GM21619 (cell line): ENCODE data around the gene PLXNB2.
A peak's percentile ranks its signal among the peaks of the same experiment; 100 is the strongest.
"Not testable (repeated sequence)": the region's sequence is repeated elsewhere in the genome, so short reads cannot be mapped to it uniquely, and the experiment has no call there.

Experiments used
- ATAC-seq: cut with Tn5 transposase; IDR thresholded peaks from one replicate; pipeline ENCODE4 v1.9.1; 2021; ENCODE audit not compliant: unreplicated experiment

The PLXNB2 gene

DNA sequence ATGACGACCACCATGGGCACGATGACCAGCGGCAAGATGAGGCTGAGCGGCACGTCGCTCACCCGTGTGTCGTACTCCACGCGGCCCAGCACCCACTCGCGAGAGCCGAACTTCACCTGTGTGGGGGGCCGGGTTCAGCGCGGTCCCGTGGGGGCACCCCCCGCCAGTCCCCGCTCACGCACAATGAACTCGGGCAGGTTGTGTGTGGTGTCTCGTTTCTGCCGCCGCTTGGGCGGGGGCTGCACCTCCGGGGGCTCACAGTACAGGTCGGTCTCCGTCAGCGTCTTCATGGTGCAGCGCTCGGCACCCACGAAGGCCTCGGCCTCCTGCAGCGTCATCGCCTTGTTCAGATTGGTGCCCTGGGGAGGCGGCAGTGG lies 26.1 kb downstream of the PLXNB2 start:
- ATAC-seq: no peak

DNA sequence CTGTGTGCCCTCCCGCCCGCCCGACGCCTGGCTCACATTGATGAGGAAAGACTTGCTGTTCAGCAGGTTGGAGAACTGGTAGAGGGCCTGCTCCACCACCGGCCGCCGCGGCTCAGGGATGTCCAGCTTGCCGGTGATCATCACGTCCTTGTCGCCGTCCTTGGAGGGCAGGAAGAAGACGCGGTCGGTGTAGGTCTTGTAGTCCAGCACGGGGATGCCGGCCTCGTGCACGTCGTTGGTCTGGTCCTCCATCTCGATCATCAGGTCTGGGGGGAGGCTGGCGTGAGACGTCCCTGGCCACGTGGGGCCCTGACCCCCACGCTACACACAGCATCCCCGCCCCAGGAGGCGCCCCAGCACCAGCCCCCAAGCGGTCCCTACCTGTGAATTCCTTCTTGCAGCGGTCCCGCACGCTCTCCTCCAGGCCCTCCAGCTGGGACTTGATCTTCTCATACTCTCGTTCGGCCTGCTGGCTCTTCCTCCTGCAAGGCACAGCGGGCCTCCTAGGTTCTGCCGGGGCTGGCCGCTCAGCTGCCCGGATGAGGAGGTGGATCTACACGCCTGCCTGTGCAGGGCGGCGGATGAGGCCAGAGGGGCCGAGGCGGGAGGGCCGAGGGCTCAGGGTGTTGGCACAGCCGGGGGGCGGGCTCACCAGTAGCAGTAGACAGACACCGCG lies 26.6 kb downstream of the PLXNB2 start:
- ATAC-seq: no peak

DNA sequence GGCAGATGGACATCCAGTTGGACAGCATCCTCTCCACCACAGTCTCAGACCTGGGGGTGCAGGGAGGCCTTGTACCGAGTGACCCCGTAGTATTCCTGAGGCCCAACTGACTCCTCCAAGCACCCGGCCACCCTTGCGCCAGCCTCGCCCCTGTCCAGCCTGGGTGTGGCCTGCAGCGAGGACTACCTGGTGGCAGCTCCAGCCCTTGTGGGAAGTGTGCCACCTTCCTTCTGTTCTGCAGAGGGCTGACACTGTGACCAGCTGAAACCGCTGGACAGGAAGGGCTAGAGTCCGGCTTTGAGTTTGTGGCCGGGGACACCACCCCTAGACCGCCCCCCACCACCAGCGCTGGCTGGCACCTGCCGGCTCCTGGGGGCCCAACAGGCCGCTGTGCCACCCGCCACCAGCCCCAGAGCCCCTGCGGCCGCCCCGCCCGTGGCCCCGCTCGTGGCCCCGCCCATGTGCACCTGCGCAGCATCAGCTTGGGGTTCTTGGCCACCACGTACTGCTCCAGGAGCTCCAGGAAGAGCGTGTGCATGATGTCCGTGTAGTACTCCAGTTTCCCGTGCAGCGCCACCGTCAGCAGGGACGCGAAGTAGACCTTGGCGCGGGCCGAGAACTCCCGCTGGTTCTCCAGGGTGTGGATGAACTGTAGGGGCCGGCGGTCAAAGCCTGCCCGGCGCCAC lies 27.3 kb downstream of the PLXNB2 start:
- ATAC-seq: no peak

DNA sequence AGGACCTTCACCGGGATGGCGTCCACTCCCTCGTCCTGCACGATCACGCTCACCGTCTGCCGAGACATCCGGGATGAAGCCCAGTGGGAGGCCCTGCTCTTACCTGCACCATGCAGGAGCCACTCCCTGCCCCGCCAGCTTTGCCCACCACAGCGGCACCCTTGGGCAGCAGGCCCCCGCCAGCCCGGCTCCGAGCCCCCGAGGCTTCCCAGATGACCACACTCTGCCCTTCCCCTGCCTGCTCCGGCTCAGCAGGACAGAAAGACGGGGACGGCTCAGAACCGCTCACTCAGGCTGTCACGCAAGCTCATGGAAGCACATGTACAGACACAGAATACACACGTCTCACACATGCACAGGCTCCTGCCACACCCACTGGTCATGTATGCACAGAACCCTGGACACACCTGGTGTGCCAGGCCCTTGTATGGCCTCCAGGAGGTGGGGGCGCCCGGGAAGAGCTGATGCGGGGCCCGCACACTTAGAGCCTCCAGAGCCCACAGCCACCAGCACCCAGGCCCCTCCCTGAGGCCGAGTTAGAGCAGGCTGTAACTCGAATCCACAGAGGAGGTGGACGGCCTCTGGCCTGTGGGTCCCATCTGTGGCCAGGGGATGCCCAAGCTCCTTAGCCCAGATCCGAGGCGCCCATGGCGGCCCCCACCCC lies 28.4 kb downstream of the PLXNB2 start:
- no peak for ATAC-seq

DNA sequence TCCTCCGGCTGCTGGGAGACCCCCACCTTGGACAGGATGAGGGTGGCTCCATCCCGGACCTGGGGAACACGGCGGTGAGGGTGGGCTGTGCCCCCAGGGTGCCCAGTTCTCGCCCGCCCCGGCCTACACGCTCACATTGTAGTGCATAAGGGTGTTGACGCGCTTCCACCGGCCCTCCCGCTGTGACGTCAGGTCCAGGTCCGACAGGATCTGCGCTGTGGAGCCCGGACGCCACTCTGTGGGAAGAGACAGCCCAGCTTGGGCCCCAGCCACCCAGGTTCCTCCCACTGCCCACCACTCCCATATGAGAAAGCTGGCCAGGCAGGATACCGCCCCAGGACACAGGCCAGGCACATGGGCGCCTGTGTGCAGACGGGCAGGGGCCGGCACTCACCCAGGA lies 29.0 kb downstream of the PLXNB2 start:
- no peak for ATAC-seq

DNA sequence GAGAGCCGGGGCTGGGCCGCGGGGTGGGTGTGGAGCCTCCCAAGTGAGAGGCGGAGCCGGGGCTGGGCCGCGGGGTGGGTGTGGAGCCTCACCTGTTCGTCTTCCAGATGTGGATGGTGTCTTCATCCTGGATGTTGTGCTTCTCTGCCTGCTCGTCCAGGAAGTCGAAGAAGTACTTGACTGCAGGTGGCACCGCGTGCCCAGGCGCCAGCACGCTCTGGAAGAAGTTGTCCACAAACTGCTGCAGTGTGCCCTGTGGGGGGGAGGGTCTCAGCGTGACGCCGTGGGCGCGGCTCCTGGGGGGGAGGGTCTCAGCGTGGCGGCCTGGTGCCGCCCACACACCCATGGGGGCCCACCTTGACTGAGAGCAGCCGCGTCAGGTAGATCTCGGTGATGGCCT lies 29.7 kb downstream of the PLXNB2 start:
- ATAC-seq: no peak

DNA sequence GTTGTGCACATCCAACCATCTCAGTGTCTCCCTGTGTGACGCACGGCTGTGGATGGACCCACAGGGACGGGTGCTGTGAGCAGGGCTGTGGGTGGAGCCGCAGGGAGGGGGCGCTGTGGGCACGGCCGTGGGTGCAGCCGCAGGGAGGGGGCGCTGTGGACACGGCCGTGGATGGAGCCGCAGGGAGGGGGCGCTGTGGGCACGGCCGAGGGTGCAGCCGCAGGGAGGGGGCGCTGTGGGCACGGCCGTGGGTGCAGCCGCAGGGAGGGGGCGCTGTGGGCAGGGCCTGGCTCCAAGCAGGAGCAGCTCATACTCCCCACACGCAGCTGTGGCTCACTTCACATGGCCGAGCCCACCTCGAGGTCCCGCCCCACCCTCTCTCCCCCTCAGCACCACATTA lies 31.3 kb downstream of the PLXNB2 start:
- peak; percentile 45 for ATAC-seq

DNA sequence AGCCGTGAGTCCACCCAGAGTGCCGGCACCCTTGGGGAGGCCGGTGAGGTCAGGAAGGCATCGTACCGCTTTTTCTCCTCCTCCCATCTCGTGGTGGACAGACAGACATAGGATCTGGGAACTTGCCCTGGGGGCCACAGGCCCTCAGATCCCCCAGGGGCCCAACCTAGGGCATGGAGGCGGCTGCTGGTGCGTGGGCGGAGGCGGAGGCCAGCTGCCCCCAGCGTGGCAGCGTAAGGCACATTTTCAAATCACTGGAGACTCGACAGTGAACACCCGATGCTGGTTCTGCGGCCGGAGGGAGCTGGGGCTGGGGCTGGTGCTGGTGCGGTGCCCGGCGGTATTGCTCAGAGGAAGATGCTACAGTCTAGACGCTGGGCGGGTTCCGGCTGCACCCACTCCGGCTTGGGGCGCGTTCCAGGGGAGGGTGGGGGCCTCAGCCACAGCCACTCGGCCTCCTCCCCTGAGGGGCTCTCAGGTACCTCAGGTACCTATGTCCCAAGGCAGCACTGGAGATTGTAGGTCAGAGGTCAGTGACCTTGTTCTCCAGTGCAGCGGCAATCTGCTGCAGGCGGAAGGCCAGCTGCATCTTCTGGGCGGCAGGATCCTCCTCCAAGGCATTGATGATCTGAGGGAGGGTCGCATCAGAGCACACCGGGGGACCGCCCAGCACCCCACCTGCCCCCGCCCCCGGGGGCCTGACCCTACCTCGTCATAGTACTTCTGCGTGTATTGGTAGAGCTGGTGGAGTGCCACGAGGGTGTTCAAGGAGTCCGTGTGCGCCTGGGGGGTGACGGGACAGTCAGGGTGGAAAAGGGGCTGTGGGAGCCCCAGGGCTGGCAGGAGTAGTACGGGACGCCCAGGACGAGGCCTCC lies 32.0 kb downstream of the PLXNB2 start:
- ATAC-seq: no peak

DNA sequence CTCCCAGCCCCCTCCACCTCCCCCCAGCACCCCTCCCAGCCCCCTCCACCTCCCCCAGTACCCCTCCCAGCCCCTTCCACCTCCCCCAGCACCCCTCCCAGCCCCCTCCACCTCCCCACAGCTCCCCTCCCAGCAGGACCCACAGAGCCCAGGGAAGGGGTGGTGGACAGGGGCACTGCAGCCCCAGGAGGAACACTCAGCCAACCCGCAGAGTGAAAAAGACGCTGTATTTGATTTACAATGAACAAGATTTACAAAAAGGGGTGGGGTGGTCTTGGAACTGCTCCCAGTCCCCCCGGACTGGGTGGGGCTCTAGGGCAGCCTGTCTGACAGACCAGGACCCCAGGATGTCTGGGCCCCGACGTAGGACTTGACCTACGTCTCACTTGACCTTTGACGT lies 32.7 kb downstream of the PLXNB2 start:
- ATAC-seq: no peak

DNA sequence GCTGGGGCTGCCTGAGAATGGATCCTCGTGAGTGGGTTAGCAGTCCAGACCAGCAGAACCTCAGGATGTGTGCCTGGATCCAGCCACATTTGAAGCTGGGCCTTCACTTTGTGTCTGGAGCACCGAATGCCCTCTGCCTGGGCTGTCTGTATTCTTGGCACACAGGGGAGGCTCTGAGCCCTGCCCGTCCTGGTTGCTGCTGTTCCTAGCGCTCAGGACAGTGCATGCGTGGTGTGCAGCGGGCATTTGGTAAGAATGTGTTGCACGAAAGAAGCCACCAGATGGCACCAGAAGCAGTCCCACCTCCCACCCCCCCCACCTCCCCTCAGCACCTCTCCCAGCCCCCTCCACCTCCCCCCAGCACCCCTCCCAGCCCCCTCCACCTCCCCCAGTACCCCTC lies 33.1 kb downstream of the PLXNB2 start:
- ATAC-seq: no peak

DNA sequence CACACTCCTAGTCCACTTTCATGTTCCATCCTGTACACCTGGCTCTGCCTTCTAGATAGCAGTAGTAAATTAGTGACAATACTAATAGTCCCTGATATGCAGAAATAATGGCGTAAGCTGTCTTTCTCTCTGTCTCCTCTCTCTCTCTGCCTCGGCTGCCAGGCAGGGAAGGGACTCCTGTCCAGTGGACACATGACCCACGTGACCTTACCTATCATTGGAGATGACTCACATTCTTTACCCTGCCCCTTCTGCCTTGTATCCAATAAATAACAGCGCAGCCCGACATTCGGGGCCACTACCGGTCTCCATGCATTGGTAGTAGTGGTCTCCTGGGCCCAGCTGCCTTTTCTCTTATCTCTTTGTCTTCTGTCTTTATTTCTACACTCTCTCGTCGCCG lies 33.7 kb downstream of the PLXNB2 start:
- not testable (repeated sequence) for ATAC-seq

DNA sequence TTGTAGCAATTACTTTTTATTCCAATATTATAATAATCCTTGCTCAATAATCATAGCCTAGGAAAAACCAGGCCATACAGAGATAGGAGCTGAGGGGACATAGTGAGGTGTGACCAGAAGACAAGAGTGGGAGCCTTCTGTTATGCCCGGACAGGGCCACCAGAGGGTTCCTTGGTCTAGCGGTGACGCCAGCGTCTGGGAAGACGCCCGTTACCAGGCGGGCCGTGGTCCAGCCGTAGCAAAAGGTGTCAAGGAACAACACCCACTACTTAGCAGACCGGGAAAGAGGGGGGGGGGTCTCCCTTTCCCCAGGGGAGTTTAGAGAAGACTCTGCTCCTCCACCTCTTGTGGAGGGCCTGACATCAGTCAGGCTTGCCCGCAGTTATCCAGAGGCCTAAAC lies 34.1 kb downstream of the PLXNB2 start:
- ATAC-seq: not testable (repeated sequence)

DNA sequence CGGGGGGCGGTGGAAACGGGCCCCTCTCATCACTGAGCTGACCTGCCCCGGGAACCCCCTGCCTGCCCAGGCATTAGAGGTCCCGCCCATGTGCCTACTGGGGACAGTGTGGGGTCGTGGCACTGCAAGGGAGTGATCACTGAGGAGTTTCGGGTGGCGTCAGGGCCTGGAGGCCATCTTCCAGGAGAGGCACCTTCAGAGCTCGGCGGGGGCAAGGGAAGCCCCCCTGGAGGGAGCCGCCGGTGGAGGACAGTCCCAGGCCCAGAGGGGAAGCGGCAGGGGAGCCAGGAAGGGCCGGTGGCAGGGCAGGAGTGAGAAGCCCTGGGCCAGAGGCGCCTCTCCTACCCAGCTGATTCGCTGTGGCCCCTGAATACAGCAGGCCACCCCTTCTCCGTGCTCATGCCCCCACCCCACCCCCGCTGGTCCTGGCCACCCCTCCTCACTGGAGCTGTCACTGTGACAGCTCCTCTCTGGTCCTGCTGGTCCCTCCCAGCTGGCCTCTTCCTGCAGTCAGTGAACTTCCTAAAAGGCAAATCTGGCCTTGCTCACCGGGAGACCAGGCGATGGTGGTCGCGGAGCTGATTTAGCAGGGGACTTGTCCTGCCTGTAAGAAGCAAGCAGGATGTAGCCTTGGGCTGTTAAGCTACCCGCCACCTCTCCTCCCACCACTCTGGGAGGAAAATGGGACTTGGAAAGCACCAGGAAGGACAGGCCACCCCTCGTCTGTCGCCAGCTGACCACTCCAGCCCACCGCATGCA lies 35.2 kb downstream of the PLXNB2 start:
- no peak for ATAC-seq

DNA sequence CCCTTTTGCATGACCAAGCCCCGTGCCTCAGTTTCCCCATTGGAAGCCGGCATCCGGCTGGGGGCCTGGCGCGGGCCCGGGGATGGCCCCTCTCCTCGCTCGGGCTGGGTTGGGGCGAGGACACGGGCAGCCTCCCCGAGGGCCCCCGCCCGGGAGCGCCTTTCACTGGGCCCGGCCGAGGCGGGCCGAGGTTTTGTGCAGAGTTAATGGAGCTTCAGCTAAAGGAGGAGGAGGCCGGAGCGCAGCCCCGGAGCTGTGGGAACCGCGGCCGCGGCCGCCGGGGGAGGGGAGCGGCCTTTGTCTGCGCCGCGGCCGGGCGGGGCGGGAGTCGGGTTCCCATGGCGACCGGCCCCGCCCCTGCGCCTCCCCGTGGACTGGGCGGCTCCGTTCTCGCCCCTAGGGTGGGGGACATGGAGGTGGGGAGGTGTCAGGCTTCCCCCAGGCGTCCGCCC lies 35.9 kb downstream of the PLXNB2 start:
- no peak for ATAC-seq

DNA sequence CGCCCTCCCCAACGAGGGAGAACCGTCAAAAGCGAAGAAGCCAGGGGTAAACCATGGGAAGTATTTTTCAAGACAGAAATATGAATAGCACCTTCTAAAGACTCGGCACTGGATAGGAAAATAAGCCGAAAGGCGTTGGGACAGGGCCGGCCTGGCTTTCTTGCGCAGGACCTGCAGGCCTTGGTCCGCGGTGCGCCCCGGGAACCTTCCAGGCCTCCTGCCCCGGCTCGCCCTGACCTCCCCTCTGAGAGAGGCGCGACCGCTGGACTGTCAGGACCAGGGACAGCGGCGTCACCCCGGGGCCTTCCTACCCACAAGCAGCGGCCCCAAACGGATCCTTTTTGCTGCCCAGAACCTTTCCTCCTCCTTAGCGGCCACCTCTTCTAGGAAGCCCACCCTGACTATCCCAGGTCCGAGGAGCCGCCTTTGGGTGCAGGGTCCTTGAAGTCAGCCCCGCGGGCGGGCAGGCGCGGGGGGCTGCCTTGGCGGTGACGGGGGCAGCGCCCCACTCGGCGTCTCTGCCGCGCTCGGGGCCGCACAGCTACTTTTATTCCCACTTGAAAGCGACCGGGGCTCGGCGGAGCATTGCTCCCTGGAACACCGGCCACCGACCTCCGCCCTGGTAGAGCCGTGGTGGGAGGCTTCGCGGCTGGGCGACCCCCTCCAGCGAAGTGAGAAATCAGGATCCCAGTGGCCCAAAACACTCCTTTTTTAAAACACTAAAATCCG lies 36.6 kb downstream of the PLXNB2 start:
- no peak for ATAC-seq

DNA sequence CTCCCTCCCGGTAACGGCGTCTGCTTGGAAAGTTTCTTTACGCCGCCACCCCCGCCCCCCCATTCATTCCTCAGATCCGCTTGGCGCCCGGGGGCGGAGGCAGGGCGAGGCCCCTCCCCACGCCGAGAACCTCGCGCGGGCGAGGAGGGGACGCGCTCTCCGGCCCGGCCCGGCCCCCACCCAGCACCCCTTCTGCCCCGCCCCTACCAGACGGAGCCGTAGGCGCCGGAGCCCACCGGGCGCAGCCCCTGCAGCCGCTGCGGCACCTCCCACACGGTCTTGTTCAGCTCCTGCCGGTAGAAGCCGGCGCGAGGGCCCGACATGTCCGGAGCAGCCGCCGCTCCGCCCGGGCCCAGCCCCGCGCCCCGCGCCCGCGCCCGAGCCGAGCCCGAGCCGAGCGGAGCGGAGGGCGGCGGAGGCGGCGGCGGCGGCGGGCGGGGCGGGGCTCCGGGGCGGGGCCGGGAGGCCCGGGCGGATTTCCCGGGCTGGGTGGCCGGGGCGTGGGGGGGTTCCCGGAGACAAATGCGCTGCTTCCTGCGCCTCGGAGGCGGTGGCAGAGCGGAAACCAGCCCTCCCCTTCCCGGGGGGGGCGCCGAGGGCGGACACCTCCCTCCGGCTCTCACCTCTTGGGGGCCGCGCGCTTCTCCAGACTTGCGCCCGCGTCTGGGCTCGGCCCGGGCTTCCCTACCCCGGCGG lies 37.3 kb downstream of the PLXNB2 start, which contains the start of gene MAPK11:
TSS of gene MAPK11 (minus strand) at position 411 of the 696 bp plus-strand sequence. CDS start at position 323, 88 bp downstream.
- ATAC-seq: no peak

DNA sequence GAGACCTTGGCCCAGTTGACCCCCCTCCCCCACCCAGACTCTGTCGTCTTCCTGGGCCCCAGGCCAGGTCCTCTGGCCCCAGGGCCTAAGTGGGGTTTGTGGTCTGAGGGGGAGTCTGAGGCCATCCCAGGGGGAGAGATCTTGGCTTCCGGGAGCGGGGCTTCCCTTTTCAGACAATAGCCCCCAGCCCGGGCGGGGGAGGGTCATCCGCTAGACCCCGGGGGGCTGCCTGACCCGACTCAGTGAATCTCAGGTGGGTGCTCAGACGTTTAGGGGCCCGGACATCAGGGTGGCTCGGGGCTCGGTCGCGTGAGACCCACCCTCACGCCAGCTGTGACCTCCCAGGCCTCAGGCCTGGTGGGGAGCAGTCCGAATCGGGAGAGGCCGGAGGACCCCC lies 37.9 kb downstream of the PLXNB2 start:
- ATAC-seq: no peak

DNA sequence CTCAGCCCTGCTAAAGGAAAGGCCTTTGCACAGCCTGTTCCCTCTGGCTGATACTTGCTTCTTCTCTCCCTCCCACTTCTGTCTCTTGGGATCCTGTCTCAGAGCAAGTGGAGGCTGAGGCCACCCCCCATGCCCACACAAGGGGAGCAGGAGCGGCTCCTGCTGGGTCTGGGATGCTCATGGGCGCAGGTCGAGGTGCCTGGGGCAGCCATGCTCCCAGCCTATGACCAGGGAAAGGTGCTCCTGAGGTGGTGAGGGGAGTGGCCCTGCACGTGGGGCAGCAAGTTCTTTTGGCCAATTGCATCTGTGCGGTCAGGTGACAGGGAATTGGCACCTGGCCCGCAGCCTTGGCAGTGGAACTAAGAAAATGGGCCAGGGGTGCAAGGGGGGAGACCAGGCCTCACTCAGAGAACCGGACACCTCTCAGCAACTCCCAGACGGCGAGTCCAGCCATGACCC lies 38.8 kb downstream of the PLXNB2 start:
- ATAC-seq: no peak
